ENCODE measurements around the gene IRF7. TPM values are rescaled to one million over a fixed set of nuclear protein-coding genes. Genes with fewer than 3 reads are reported as not detected.

The IRF7 gene
- total RNA-seq, 1 donor from 2014 or later: 10.3 TPM

DNA sequence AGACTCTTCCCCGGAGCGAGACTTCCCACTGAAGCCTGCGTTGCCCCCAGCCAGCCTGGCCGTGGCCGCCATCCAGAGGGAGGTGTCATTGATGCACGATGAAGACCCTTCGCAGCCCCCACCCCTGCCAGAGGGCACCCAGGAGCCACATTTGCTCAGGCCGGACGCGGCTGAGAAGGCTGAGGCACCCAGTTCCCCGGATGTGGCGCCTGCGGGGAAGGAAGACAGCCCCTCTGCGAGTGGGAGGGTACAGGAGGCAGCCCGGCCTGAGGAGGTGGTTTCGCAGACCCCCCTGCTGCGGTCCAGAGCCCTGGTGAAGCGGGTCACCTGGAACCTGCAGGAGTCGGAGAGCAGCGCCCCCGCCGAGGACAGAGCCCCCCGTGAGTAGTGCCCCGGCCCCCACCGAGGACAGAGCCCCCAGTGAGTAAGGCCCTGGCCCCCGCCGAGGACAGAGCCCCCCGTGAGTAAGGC is 6.4 kb downstream of the IRF7 start:
- peaks cover 91% of the 10 kb centered on the region for H3K36me3 ChIP-seq
- intact Hi-C loops (cut with micrococcal nuclease): no loop called here
- H3K4me3 ChIP-seq: no peak overlapping the region
- H3K27me3 ChIP-seq (ENCODE audit: low read depth): no peaks in the 10 kb centered on the region
- peak overlapping the region; percentile 65 for H3K27ac ChIP-seq (replicated peaks)
- no peak for DNase-seq
- no peaks in the 10 kb centered on the region for H3K9me3 ChIP-seq (replicated peaks)
- H3K4me1 ChIP-seq: peaks cover 49% of the 10 kb centered on the region
- TF ChIP-seq, protein P1, sequence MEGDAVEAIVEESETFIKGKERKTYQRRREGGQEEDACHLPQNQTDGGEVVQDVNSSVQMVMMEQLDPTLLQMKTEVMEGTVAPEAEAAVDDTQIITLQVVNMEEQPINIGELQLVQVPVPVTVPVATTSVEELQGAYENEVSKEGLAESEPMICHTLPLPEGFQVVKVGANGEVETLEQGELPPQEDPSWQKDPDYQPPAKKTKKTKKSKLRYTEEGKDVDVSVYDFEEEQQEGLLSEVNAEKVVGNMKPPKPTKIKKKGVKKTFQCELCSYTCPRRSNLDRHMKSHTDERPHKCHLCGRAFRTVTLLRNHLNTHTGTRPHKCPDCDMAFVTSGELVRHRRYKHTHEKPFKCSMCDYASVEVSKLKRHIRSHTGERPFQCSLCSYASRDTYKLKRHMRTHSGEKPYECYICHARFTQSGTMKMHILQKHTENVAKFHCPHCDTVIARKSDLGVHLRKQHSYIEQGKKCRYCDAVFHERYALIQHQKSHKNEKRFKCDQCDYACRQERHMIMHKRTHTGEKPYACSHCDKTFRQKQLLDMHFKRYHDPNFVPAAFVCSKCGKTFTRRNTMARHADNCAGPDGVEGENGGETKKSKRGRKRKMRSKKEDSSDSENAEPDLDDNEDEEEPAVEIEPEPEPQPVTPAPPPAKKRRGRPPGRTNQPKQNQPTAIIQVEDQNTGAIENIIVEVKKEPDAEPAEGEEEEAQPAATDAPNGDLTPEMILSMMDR (IDR thresholded peaks at IDR 0.05; ENCODE audit: borderline replicate concordance): no peak

GRCh38 chr11:608791-609251 is 6.9 kb downstream of the IRF7 start:
- TF ChIP-seq, protein P1 (IDR thresholded peaks at IDR 0.05; ENCODE audit: borderline replicate concordance): no peak
- H3K36me3 ChIP-seq: peaks cover 95% of the 10 kb centered on the region
- H3K27me3 ChIP-seq (ENCODE audit: low read depth): no peaks in the 10 kb centered on the region
- peak overlapping the region; percentile 65 for H3K27ac ChIP-seq (replicated peaks)
- H3K4me1 ChIP-seq: peaks cover 44% of the 10 kb centered on the region
- peak overlapping the region; percentile 17 for H3K4me3 ChIP-seq
- no peaks in the 10 kb centered on the region for H3K9me3 ChIP-seq (replicated peaks)
- intact Hi-C loops (cut with micrococcal nuclease): no loop called here
- DNase-seq: no peak

GRCh38 chr11:607971-608659 is 7.6 kb downstream of the IRF7 start:
- peak overlapping the region; percentile 65 for H3K27ac ChIP-seq (replicated peaks)
- TF ChIP-seq, protein P1 (IDR thresholded peaks at IDR 0.05; ENCODE audit: borderline replicate concordance): no peak
- peaks cover 100% of the 10 kb centered on the region for H3K36me3 ChIP-seq
- DNase-seq: no peak
- peak overlapping the region; percentile 17 for H3K4me3 ChIP-seq
- H3K9me3 ChIP-seq (replicated peaks): no peaks in the 10 kb centered on the region
- intact Hi-C loops (cut with micrococcal nuclease): no loop called here
- H3K4me1 ChIP-seq: peaks cover 37% of the 10 kb centered on the region
- H3K27me3 ChIP-seq (ENCODE audit: low read depth): no peaks in the 10 kb centered on the region

DNA sequence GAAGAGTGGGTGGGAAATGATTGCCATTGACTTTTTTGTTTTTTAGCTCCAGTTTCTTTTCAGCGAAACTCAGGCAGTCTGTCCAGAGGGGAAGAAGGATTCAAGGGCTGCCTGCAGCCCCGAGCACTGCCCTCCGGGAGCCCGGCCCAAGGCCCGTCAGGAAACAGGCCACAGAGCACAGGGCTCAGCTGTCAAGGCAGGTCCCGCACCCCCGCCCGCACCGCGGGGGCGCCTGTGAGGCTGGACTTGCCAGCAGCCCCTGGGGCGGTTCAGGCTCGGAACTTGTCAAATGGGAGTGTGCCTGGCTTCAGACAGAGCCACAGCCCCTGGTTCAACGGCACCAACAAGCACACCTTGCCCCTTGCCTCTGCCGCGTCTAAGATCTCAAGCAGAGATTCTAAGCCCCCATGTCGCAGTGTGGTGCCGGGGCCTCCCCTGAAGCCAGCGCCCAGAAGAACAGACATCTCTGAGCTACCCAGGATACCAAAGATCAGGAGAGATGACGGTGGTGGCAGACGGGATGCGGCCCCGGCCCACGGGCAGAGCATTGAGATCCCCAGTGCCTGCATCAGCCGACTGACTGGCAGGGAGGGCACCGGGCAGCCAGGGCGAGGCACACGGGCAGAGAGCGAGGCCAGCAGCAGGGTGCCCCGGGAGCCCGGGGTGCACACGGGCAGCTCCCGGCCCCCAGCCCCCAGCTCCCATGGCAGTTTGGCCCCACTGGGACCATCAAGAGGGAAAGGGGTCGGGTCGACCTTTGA is 8.6 kb downstream of the IRF7 start:
- TF ChIP-seq, protein P1 (IDR thresholded peaks at IDR 0.05; ENCODE audit: borderline replicate concordance): no peak
- no peaks in the 10 kb centered on the region for H3K27me3 ChIP-seq (ENCODE audit: low read depth)
- H3K9me3 ChIP-seq (replicated peaks): no peaks in the 10 kb centered on the region
- no peak overlapping the region for H3K27ac ChIP-seq (replicated peaks)
- no peak for DNase-seq
- H3K4me1 ChIP-seq: peaks cover 29% of the 10 kb centered on the region
- peaks cover 100% of the 10 kb centered on the region for H3K36me3 ChIP-seq
- intact Hi-C loops (cut with micrococcal nuclease): no loop called here
- no peak overlapping the region for H3K4me3 ChIP-seq

- H3K27me3 ChIP-seq (ENCODE audit: low read depth): no peaks in the 10 kb centered on the region
- peak; percentile 77 for DNase-seq
Measured at GRCh38 chr11:606245-606644, 9.5 kb downstream of the IRF7 start.

More at GRCh38 chr11:606245-606644, 9.5 kb downstream of the IRF7 start:
- H3K36me3 ChIP-seq: peaks cover 100% of the 10 kb centered on the region
- intact Hi-C loops (cut with micrococcal nuclease): no loop called here
- H3K4me1 ChIP-seq: peaks cover 25% of the 10 kb centered on the region
- TF ChIP-seq, protein P1 (IDR thresholded peaks at IDR 0.05; ENCODE audit: borderline replicate concordance): no peak
- peak overlapping the region; percentile 72 for H3K27ac ChIP-seq (replicated peaks)
- H3K4me3 ChIP-seq: no peak overlapping the region
- no peaks in the 10 kb centered on the region for H3K9me3 ChIP-seq (replicated peaks)
